Nephron progenitor cell (in vitro differentiated cells): ENCODE measurements around the gene SLC29A3.

Experiments used
- DNase-seq: peaks from one replicate; pipeline ENCODE4 v3.0.0; 2021
- H3K27ac Mint-ChIP-seq: 2 replicates; pipeline ENCODE4 v1.8.0; 2021; ENCODE audit warnings: mild to moderate bottlenecking, moderate library complexity, mixed read lengths
- H3K27me3 Mint-ChIP-seq: 2 replicates; pipeline ENCODE4 v1.8.0; 2021; ENCODE audit warnings: mild to moderate bottlenecking, low read depth, mixed read lengths; ENCODE audit not compliant: poor library complexity
- H3K36me3 Mint-ChIP-seq: 2 replicates; pipeline ENCODE4 v1.8.0; 2021; ENCODE audit warnings: low read depth, mixed read lengths
- H3K4me1 Mint-ChIP-seq: 2 replicates; pipeline ENCODE4 v1.8.0; 2021; ENCODE audit warnings: mixed read lengths
- H3K4me3 Mint-ChIP-seq: 2 replicates; pipeline ENCODE4 v1.8.0; 2021; ENCODE audit warnings: mild to moderate bottlenecking, moderate library complexity, mixed read lengths
- H3K9me3 Mint-ChIP-seq: 2 replicates; pipeline ENCODE4 v1.8.0; 2021; ENCODE audit warnings: mild to moderate bottlenecking, moderate library complexity, mixed read lengths
- TF ChIP-seq, protein P1 (sequence below): fragments of 200-600 bp; sonication (generic); IDR thresholded peaks from 2 replicates; pipeline ENCODE4 v1.5.0; 2021; ENCODE audit warnings: antibody characterized with exemption

Gene SLC29A3

DNA sequence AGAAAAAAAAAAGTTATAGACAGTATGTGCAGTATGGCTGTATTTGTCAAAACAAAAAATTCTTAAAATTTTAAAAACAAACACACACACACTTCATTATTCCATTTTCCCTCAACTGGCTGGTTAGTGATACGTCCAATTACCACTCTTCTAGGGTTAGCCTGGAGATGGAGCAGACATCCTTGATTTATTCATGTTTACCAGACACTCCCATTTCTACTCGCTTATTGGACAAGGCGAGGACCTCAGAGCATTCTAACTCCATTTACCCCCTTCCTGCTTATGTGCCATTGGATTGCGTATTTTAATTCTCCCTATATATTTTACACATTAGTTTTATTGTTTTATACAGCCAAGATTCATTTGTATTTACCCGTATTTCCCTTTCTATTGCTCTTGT is 69.1 kb downstream of the SLC29A3 start:
- DNase-seq: no peak
- peaks cover 61% of the 10 kb centered on the region for H3K27me3 Mint-ChIP-seq
- H3K4me3 Mint-ChIP-seq: no peak overlapping the region
- H3K4me1 Mint-ChIP-seq: peaks cover 6% of the 10 kb centered on the region
- H3K9me3 Mint-ChIP-seq: no peaks in the 10 kb centered on the region
- H3K27ac Mint-ChIP-seq: no peak overlapping the region
- H3K36me3 Mint-ChIP-seq: no peaks in the 10 kb centered on the region
- TF ChIP-seq, protein P1, sequence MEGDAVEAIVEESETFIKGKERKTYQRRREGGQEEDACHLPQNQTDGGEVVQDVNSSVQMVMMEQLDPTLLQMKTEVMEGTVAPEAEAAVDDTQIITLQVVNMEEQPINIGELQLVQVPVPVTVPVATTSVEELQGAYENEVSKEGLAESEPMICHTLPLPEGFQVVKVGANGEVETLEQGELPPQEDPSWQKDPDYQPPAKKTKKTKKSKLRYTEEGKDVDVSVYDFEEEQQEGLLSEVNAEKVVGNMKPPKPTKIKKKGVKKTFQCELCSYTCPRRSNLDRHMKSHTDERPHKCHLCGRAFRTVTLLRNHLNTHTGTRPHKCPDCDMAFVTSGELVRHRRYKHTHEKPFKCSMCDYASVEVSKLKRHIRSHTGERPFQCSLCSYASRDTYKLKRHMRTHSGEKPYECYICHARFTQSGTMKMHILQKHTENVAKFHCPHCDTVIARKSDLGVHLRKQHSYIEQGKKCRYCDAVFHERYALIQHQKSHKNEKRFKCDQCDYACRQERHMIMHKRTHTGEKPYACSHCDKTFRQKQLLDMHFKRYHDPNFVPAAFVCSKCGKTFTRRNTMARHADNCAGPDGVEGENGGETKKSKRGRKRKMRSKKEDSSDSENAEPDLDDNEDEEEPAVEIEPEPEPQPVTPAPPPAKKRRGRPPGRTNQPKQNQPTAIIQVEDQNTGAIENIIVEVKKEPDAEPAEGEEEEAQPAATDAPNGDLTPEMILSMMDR: no peak

DNA sequence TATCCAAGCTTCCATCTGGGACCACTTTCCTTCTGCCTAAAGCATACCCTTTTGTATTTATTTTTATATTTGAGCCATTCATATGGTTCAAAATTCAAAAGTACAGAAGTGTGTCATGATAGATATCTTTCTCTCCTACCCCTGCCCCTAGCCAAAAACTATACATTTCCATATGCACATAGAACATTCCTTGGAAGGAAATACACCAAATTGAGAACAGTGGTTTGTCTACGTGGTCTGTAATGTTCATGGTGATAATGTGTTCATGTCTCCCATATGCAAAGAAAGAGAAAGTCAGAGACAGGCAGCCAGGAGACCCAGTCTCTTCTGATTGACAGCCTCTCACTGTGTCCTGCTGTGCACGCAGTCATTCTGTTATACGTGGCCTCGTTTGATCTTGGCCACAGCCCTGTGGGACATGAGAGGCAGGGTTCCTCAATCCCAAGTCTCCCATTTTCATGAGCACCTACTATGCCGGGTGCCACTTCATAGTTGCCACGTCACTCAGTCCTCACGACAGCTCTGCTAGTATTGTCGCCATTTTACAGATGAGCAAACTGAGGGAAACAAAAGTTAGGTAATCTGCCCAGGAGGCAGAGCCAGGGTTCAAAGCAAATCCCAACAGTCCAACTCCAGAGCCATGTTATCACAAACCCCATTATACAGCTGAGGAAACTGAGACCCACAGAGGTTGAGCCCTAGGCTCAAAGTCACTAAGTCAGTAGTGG is 69.7 kb downstream of the SLC29A3 start:
- Mint-ChIP-seq H3K9me3 (no peaks in the 10 kb centered on the region), H3K36me3 (no peaks in the 10 kb centered on the region), H3K4me3 (no peak overlapping the region), H3K27ac (no peak overlapping the region), H3K27me3 (peaks cover 67% of the 10 kb centered on the region), H3K4me1 (peaks cover 6% of the 10 kb centered on the region)
- TF ChIP-seq, protein P1: no peak
- DNase-seq: no peak

DNA sequence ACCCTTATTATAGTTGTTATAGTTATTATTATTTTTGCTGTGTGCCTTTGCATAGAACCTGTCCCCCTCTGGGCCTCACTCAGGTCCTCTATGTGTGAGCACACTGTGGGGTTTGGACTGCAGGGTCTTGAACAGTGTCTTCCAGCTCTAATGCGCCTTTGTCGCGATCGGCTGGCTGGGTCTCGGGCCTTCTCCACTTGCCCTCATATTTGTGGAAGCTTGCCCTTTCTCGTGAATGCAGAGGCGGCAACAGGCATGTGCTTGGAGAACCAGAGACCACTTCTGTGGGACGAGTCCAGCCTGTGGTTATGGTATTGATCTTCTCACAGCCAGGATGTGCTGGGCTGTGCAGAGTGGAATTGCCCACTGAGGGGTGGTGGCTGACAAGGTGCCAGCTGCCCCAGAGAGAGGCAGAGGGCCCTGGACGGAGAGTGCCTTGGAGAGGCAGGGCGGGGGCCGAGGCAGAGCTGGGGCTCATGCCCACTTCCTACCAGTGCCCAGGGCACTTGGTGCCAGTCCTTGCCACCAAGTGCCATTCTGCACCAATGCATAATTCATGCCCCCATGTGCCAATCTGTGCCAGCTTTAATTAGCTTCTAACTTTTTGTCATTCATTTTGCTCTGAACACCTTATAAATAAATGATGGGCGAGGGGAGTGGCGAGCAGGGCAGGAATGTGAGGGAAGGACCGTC is 70.9 kb downstream of the SLC29A3 start:
- no peak for DNase-seq
- Mint-ChIP-seq H3K4me1 (peaks cover 6% of the 10 kb centered on the region), H3K27ac (no peak overlapping the region)

DNA sequence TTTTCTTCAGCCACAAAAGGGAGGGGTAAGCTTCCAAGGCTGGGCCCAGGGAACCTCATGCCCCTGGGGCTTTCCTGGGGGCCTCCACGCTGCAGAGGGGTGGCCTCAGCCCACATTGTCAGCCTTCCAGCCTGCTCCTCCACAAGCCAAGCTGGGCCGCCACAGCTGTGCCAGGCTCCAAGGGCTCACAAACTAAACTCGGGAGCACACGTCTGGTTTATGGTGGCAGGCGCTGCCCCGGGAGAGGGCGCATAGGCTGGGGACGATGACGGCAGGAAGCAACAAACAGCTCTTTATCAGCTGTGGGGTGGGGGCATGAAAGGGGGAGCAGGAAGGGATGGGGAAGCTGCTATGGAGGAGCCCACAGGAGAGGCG is 71.4 kb downstream of the SLC29A3 start:
- TF ChIP-seq, protein P1: no peak
- H3K27me3 Mint-ChIP-seq: peaks cover 79% of the 10 kb centered on the region

More for the DNA sequence above, 70.9 kb downstream of the SLC29A3 start:
- H3K27me3 Mint-ChIP-seq: peaks cover 76% of the 10 kb centered on the region
- TF ChIP-seq, protein P1: no peak
- H3K36me3 Mint-ChIP-seq: no peaks in the 10 kb centered on the region
- no peaks in the 10 kb centered on the region for H3K9me3 Mint-ChIP-seq
- H3K4me3 Mint-ChIP-seq: no peak overlapping the region

DNA sequence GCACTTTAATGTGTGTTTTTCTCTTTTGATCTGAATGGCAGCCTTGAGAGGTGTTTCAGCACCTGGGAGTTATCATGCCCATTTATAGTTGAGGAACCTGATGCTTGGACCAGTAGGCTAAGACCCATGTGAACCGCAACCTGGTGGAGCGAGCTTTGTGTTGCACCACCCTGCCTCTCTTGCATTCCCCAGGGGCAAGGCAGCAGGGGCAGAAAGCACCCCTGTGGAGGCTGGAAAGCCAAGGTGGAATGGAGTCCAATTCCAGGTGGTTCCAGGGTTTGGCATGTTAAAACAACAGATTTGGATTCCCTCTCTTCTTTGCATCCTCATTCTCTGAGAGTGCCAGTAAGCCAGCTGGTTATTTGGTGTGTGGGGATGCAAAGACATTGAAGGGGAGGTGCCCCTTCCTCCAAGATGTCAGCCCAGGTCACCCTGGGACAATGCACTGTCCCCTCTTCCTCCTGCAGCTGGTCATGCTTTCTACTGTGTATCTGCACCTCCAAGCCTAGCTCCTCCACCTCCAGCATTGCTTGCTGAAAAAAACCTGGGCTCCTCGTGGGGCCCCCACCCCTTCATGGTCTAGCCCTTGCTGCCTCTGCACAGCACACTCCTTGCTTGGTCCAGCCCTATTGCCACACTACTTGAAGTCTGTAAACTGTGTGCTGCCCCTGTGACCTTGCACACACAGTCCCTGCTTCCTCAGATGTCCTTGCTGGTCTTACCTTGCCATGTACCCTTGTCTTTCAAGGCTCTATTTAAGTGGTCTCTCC is 72.0 kb downstream of the SLC29A3 start:
- Mint-ChIP-seq H3K4me3 (no peak overlapping the region), H3K27me3 (peaks cover 83% of the 10 kb centered on the region), H3K4me1 (peaks cover 6% of the 10 kb centered on the region), H3K36me3 (no peaks in the 10 kb centered on the region), H3K9me3 (no peaks in the 10 kb centered on the region), H3K27ac (no peak overlapping the region)
- TF ChIP-seq, protein P1: no peak
- DNase-seq: no peak

More for the DNA sequence above, 71.4 kb downstream of the SLC29A3 start:
- no peak overlapping the region for H3K4me3 Mint-ChIP-seq
- no peaks in the 10 kb centered on the region for H3K36me3 Mint-ChIP-seq
- no peaks in the 10 kb centered on the region for H3K9me3 Mint-ChIP-seq
- H3K4me1 Mint-ChIP-seq: peaks cover 6% of the 10 kb centered on the region
- no peak for DNase-seq
- no peak overlapping the region for H3K27ac Mint-ChIP-seq
